Coronary artery (tissue), 2 donors: Measurements from ENCODE around the gene TMEM114.
A peak's percentile ranks its signal among the peaks of the same experiment; 100 is the strongest.

Experiments used
- DNase-seq: peaks from one replicate; pipeline ENCODE4 v3.0.0-alpha.2; 2017; ENCODE audit warnings: low spot score
- H3K27ac ChIP-seq, 2 donors: fragments of 200-600 bp; sonication (generic); one replicate each; pipeline ENCODE4 v1.5.1; 2016 to 2019
- H3K4me3 ChIP-seq: fragments of 200-600 bp; sonication (generic); 2 replicates; pipeline ENCODE4 v1.5.1; 2016; ENCODE audit warnings: mild to moderate bottlenecking, moderate library complexity
- CTCF ChIP-seq: fragments of 200-600 bp; sonication (generic); IDR thresholded peaks from one replicate; pipeline ENCODE4 v1.5.1; 2019; ENCODE audit warnings: antibody characterized with exemption

Gene TMEM114

GRCh38 chr16:8589900-8590688 is at the start of gene TMEM114:
TMEM114 (minus strand) TSS chr16:8590511; CDS start chr16:8589838, 673 bp downstream.
- TF ChIP-seq CTCF: no peak
- no peak within 1 kb of the TSS for H3K27ac ChIP-seq
- no peak for DNase-seq
- peak within 1 kb of the TSS; percentile 43 for H3K4me3 ChIP-seq

- DNase-seq: no peak
- Histone ChIP-seq H3K27ac (no peak overlapping the region), H3K4me3 (no peak overlapping the region)
- TF ChIP-seq CTCF: no peak
Observed at GRCh38 chr16:8639694-8640093, 49.4 kb upstream of the TMEM114 start.

- TF ChIP-seq CTCF: no peak
- no peak overlapping the region for H3K27ac ChIP-seq
- H3K4me3 ChIP-seq: no peak overlapping the region
- no peak for DNase-seq
Observed at GRCh38 chr16:8634991-8635736, 44.9 kb upstream of the TMEM114 start.

GRCh38 chr16:8632675-8633182 is 42.4 kb upstream of the TMEM114 start:
- peak overlapping the region in 1 of 2 donors; percentile 73 for H3K27ac ChIP-seq
- no peak for DNase-seq
- no peak overlapping the region for H3K4me3 ChIP-seq
- no peak for TF ChIP-seq CTCF

- TF ChIP-seq CTCF: no peak
- DNase-seq: no peak
- no peak overlapping the region for H3K4me3 ChIP-seq
- H3K27ac ChIP-seq: peak overlapping the region in 1 of 2 donors; percentile 65
Observed at GRCh38 chr16:8631818-8632465, 41.6 kb upstream of the TMEM114 start.

GRCh38 chr16:8631373-8631772 is 41.1 kb upstream of the TMEM114 start:
- TF ChIP-seq CTCF: no peak
- no peak for DNase-seq
- H3K27ac ChIP-seq: peak overlapping the region in 1 of 2 donors; percentile 65
- no peak overlapping the region for H3K4me3 ChIP-seq
